HepG2 (cell line): Measurements from ENCODE around the gene RABEPK. TPM values are rescaled to one million over a fixed set of nuclear protein-coding genes. Genes with fewer than 3 reads are reported as not detected.

Experiments
- ATF2 ChIP-seq: sonication (generic); formaldehyde crosslinking; IDR thresholded peaks from 2 replicates; pipeline ENCODE4 v1.4.0; 2020; ENCODE audit warnings: missing genetic modification reagents
- NFAT5 ChIP-seq: sonication (generic); formaldehyde crosslinking; IDR thresholded peaks from 2 replicates; pipeline ENCODE4 v1.4.0; 2020; ENCODE audit warnings: missing genetic modification reagents
- PHF8 ChIP-seq: sonication (generic); formaldehyde crosslinking; IDR thresholded peaks from 2 replicates; pipeline ENCODE4 v1.5.0; 2020; ENCODE audit warnings: missing genetic modification reagents
- PPARG ChIP-seq: conservative IDR thresholded peaks from 2 replicates; pipeline ENCODE4 v1.6.1; 2016; ENCODE audit warnings: missing biosample characterization, missing genetic modification reagents
- RAD21 ChIP-seq: fragments of 450-650 bp; formaldehyde crosslinking; IDR thresholded peaks from 2 replicates; pipeline ENCODE4 v1.5.0; 2020; ENCODE audit warnings: mild to moderate bottlenecking
- RFX5 ChIP-seq: IDR thresholded peaks from 2 replicates; pipeline ENCODE4 v1.6.1; 2011; ENCODE audit warnings: low read depth, low read length, improper control_type of control experiment
- ZNF326 ChIP-seq: sonication (generic); formaldehyde crosslinking; IDR thresholded peaks from 2 replicates; pipeline ENCODE4 v1.4.0; 2020; ENCODE audit warnings: missing genetic modification reagents, borderline replicate concordance
- ZNF343 ChIP-seq: sonication (generic); formaldehyde crosslinking; IDR thresholded peaks from 2 replicates; pipeline ENCODE4 v1.4.0; 2020; ENCODE audit warnings: mild to moderate bottlenecking, missing genetic modification reagents
- ZNF570 ChIP-seq: sonication (generic); formaldehyde crosslinking; IDR thresholded peaks from 2 replicates; pipeline ENCODE4 v1.4.0; 2020; ENCODE audit warnings: mild to moderate bottlenecking, missing genetic modification reagents, borderline replicate concordance
- polyA plus RNA-seq, 8 experiments: library from polyadenylated mRNA; depleted of rRNA in 3 of 8; stranded (reverse) in 7 of 8; unstranded in 1 of 8; fragments of >200 nt; fragmentation: Illumina TruSeq in 4 of 8; extraction: Trizol in 4 of 8; gene quantifications; 2 replicates each; pipeline versions ENCODE4 v1.2.1 to v1.2.3, GENCODE V29; 2011 to 2016; ENCODE audit warnings: low read depth in 4 of 8, missing spikeins in 1 of 8, mixed read lengths in 1 of 8; ENCODE audit not compliant: insufficient read depth in 1 of 8
- total RNA-seq, 5 experiments: library from RNA; depleted of rRNA; stranded (reverse); fragments of >200 nt; fragmentation: Illumina TruSeq; extraction: Trizol; gene quantifications; 2 replicates each; pipeline ENCODE4 v1.2.3, GENCODE V29; 2016; ENCODE audit warnings: low read depth in 1 of 5
- TF ChIP-seq, protein P1 (sequence below): conservative IDR thresholded peaks from 2 replicates; pipeline ENCODE4 v1.6.1; 2018; ENCODE audit warnings: missing genetic modification reagents
- TF ChIP-seq, protein P2 (sequence below): sonication (generic); formaldehyde crosslinking; IDR thresholded peaks from 2 replicates; pipeline ENCODE4 v1.9.0; 2022; ENCODE audit warnings: low read depth, missing genetic modification reagents
- TF ChIP-seq, protein P3 (sequence below): sonication (generic); formaldehyde crosslinking; conservative IDR thresholded peaks from 2 replicates; pipeline ENCODE4 v1.4.0; 2020; ENCODE audit warnings: missing genetic modification reagents
- TF ChIP-seq, protein P4 (sequence below): sonication (generic); formaldehyde crosslinking; IDR thresholded peaks from 2 replicates; pipeline ENCODE4 v1.4.0; 2020; ENCODE audit warnings: mild to moderate bottlenecking, missing genetic modification reagents

RABEPK gene
- total and polyA plus RNA-seq, 2 of the 13 experiments (the other 11 are each of a cell fraction or from before 2014, with no cell fraction given): 75.5 to 90.0 TPM

DNA sequence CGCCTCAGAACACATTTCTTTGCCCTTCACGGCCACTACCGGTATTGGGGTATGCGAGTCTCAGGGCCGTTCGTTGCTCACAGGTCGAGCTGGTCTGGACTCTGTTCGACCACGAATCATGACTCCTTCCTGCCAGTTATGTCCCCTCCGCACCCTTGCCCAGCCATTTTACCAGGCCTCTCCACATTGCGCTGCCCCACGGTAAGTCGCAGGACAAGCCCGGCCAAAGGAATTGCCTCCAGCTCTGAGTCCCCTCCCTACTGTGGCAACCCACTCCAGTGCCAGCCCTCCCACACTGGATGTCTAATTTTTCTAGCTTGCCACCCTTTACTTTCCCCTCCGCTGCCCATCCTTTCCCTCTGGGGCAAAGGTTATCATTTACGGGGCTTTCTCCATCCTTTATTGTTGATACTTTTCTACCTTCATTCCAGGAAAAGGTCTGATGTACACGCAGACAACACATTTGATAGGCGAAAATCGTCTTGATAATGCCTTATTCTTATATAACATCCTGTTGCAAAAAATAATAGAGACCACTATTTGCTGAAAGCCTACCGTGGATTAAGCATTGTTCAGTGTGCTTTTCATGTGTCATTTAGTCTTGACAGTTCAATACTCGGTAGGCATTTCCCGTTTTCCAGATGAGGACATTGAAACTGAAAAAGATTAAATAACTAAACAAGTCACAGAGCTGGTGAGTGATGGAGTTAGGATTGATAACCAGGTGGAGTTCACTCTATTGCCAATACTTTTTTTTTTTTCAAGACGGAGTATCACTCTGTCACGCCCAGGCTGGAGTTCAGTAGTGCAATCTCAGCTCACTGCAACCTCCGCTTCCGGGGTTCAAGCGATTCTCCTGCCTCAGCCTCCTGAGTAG lies 41.8 kb downstream of the RABEPK start (continued):
- TF ChIP-seq, protein P1, sequence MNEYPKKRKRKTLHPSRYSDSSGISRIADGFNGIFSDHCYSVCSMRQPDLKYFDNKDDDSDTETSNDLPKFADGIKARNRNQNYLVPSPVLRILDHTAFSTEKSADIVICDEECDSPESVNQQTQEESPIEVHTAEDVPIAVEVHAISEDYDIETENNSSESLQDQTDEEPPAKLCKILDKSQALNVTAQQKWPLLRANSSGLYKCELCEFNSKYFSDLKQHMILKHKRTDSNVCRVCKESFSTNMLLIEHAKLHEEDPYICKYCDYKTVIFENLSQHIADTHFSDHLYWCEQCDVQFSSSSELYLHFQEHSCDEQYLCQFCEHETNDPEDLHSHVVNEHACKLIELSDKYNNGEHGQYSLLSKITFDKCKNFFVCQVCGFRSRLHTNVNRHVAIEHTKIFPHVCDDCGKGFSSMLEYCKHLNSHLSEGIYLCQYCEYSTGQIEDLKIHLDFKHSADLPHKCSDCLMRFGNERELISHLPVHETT: no peak
- 0 out of 2 replicates have a peak, but pooled peaks have one; percentile 25 for TF ChIP-seq RAD21
- no peak for TF ChIP-seq NFAT5 (CRISPR knock-in tag)
- no peak for TF ChIP-seq ZNF343 (CRISPR knock-in tag)
- TF ChIP-seq, protein P2, sequence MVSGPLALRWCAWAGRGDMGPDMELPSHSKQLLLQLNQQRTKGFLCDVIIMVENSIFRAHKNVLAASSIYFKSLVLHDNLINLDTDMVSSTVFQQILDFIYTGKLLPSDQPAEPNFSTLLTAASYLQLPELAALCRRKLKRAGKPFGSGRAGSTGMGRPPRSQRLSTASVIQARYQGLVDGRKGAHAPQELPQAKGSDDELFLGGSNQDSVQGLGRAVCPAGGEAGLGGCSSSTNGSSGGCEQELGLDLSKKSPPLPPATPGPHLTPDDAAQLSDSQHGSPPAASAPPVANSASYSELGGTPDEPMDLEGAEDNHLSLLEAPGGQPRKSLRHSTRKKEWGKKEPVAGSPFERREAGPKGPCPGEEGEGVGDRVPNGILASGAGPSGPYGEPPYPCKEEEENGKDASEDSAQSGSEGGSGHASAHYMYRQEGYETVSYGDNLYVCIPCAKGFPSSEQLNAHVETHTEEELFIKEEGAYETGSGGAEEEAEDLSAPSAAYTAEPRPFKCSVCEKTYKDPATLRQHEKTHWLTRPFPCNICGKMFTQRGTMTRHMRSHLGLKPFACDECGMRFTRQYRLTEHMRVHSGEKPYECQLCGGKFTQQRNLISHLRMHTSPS (CRISPR knock-in tag): peak; percentile 62; the same call in 1 of the 2 replicates
- TF ChIP-seq, protein P3, sequence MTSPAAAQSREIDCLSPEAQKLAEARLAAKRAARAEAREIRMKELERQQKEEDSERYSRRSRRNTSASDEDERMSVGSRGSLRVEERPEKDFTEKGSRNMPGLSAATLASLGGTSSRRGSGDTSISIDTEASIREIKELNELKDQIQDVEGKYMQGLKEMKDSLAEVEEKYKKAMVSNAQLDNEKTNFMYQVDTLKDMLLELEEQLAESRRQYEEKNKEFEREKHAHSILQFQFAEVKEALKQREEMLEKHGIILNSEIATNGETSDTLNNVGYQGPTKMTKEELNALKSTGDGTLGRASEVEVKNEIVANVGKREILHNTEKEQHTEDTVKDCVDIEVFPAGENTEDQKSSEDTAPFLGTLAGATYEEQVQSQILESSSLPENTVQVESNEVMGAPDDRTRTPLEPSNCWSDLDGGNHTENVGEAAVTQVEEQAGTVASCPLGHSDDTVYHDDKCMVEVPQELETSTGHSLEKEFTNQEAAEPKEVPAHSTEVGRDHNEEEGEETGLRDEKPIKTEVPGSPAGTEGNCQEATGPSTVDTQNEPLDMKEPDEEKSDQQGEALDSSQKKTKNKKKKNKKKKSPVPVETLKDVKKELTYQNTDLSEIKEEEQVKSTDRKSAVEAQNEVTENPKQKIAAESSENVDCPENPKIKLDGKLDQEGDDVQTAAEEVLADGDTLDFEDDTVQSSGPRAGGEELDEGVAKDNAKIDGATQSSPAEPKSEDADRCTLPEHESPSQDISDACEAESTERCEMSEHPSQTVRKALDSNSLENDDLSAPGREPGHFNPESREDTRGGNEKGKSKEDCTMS (CRISPR knock-in tag): no peak
- no peak; the same call in 1 of the 2 replicates for TF ChIP-seq PHF8 (CRISPR knock-in tag)
- TF ChIP-seq, protein P4, sequence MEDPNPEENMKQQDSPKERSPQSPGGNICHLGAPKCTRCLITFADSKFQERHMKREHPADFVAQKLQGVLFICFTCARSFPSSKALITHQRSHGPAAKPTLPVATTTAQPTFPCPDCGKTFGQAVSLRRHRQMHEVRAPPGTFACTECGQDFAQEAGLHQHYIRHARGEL (CRISPR knock-in tag): no peak; the same call in 1 of the 2 replicates
- TF ChIP-seq ATF2 (CRISPR knock-in tag): no peak
- TF ChIP-seq ZNF326 (CRISPR knock-in tag): no peak
- no peak for TF ChIP-seq RFX5
- TF ChIP-seq ZNF570 (CRISPR knock-in tag): no peak
- TF ChIP-seq PPARG (CRISPR knock-in tag): peak; percentile 65
